Ishikawa (cell line): ENCODE measurements around the gene BCKDK.

ENCODE experiments used
- CEBPB ChIP-seq: IDR thresholded peaks from 2 replicates; pipeline ENCODE4 v1.6.1; 2012
- CREB1 ChIP-seq: IDR thresholded peaks from 2 replicates; pipeline ENCODE4 v1.6.1; 2012; ENCODE audit warnings: low read depth
- EGR1 ChIP-seq: IDR thresholded peaks from 2 replicates; pipeline ENCODE4 v1.6.1; 2012
- EP300 ChIP-seq: IDR thresholded peaks from 2 replicates; pipeline ENCODE4 v1.6.1; 2012; ENCODE audit warnings: borderline replicate concordance
- FOXM1 ChIP-seq: IDR thresholded peaks from 2 replicates; pipeline ENCODE4 v1.6.1; 2012; ENCODE audit warnings: low read depth, borderline replicate concordance
- MAX ChIP-seq: IDR thresholded peaks from 2 replicates; pipeline ENCODE4 v1.6.1; 2012
- NFIC ChIP-seq: IDR thresholded peaks from 2 replicates; pipeline ENCODE4 v1.6.1; 2012
- RAD21 ChIP-seq: IDR thresholded peaks from 2 replicates; pipeline ENCODE4 v1.6.1; 2012; ENCODE audit warnings: low read depth
- REST ChIP-seq: IDR thresholded peaks from 2 replicates; pipeline ENCODE4 v1.6.1; 2012; ENCODE audit warnings: low read depth, mild to moderate bottlenecking
- TAF1 ChIP-seq: IDR thresholded peaks from 2 replicates; pipeline ENCODE4 v1.6.1; 2012; ENCODE audit warnings: low read depth, mild to moderate bottlenecking
- TCF12 ChIP-seq: IDR thresholded peaks from 2 replicates; pipeline ENCODE4 v1.6.1; 2012; ENCODE audit warnings: low read depth
- TEAD4 ChIP-seq: IDR thresholded peaks from 2 replicates; pipeline ENCODE4 v1.6.1; 2012
- USF1 ChIP-seq: IDR thresholded peaks from 2 replicates; pipeline ENCODE4 v1.6.1; 2012
- YY1 ChIP-seq: IDR thresholded peaks from 2 replicates; pipeline ENCODE4 v1.6.1; 2012; ENCODE audit warnings: low read depth
- ZBTB7A ChIP-seq: IDR thresholded peaks from 2 replicates; pipeline ENCODE4 v1.6.1; 2012; ENCODE audit warnings: low read depth

BCKDK gene

GRCh38 chr16:31083556-31083955 is 24.6 kb upstream of the BCKDK start:
- TF ChIP-seq RAD21 (no peak), TEAD4 (no peak), NFIC (no peak), CREB1 (no peak), MAX (no peak), YY1 (no peak), EP300 (no peak), TCF12 (no peak), FOXM1 (no peak), EGR1 (no peak), CEBPB (no peak), USF1 (no peak), REST (no peak), TAF1 (no peak)

GRCh38 chr16:31083981-31084380 is 24.2 kb upstream of the BCKDK start:
- no peak for TF ChIP-seq FOXM1
- TF ChIP-seq ZBTB7A, result no peak
- no peak for TF ChIP-seq TAF1
- no peak for TF ChIP-seq MAX
- TF ChIP-seq REST, result no peak
- no peak for TF ChIP-seq YY1
- TF ChIP-seq CEBPB, result no peak
- no peak for TF ChIP-seq EGR1
- TF ChIP-seq CREB1, result no peak
- no peak for TF ChIP-seq RAD21
- TF ChIP-seq NFIC, result no peak
- no peak for TF ChIP-seq TCF12
- TF ChIP-seq TEAD4, result no peak
- no peak for TF ChIP-seq USF1

GRCh38 chr16:31084584-31085302 is 23.4 kb upstream of the BCKDK start:
- TF ChIP-seq RAD21, result no peak
- TF ChIP-seq TCF12, result no peak
- no peak for TF ChIP-seq EGR1
- TF ChIP-seq CREB1, result no peak
- no peak for TF ChIP-seq ZBTB7A
- TF ChIP-seq FOXM1, result no peak
- TF ChIP-seq EP300, result no peak
- no peak for TF ChIP-seq USF1
- TF ChIP-seq NFIC, result no peak
- no peak for TF ChIP-seq TEAD4
- no peak for TF ChIP-seq REST
- TF ChIP-seq MAX, result no peak
- no peak for TF ChIP-seq CEBPB
- TF ChIP-seq TAF1, result no peak
- TF ChIP-seq YY1, result no peak

GRCh38 chr16:31085411-31085810 is 22.8 kb upstream of the BCKDK start:
- TF ChIP-seq REST (no peak), TAF1 (no peak), EGR1 (no peak), TCF12 (no peak), NFIC (no peak), CEBPB (no peak), FOXM1 (no peak), TEAD4 (no peak), USF1 (no peak), EP300 (no peak), MAX (no peak), RAD21 (no peak)
